GM21360 (cell line): ENCODE measurements around the gene EPB42.
"Not testable (repeated sequence)": the region's sequence is repeated elsewhere in the genome, so short reads cannot be mapped to it uniquely, and the experiment has no call there.

ENCODE experiments used
- ATAC-seq: cut with Tn5 transposase; IDR thresholded peaks from one replicate; pipeline ENCODE4 v1.9.1; 2021; ENCODE audit warnings: mild to moderate bottlenecking, moderate library complexity; ENCODE audit not compliant: unreplicated experiment

The EPB42 gene

DNA sequence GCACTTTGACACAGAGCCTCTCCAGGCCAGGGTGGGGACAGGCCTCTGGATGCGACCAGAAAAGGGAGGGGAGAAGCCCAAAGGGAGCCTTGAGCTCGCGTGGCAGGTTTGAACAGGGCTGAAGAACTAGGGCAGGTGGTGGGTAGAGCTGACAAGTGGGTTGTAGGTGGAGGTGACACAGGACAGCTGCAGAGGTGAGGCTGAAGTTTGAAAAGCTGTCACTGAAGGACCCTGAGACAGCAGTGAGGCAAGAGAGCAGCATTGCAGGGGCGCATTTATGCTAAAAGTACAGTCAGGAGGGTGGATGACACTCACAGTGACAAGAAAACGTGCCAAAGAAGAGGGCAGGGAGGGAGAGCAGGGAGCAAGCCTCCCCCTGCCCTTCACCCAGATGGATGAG lies 21.8 kb upstream of the EPB42 start:
- no peak for ATAC-seq

DNA sequence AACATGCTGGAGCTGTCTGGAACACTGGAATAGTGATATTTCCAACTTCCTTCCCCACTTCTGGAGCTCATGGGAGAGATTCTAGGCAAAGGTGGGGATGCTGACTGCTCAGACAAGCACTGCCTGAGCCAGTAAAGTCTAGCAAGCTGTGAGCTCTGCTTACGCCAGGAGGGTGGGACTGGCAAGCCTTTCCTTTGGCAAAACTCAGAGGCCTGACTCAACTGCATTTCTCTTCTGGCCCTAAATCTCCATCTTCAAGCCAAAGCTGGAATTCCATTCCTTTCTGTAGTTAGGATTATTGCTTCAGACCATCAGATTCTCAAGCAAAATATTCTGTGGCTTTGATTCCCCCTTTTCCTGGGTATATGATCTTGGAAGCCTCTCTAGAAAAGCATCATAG lies 20.3 kb upstream of the EPB42 start:
- no peak for ATAC-seq

DNA sequence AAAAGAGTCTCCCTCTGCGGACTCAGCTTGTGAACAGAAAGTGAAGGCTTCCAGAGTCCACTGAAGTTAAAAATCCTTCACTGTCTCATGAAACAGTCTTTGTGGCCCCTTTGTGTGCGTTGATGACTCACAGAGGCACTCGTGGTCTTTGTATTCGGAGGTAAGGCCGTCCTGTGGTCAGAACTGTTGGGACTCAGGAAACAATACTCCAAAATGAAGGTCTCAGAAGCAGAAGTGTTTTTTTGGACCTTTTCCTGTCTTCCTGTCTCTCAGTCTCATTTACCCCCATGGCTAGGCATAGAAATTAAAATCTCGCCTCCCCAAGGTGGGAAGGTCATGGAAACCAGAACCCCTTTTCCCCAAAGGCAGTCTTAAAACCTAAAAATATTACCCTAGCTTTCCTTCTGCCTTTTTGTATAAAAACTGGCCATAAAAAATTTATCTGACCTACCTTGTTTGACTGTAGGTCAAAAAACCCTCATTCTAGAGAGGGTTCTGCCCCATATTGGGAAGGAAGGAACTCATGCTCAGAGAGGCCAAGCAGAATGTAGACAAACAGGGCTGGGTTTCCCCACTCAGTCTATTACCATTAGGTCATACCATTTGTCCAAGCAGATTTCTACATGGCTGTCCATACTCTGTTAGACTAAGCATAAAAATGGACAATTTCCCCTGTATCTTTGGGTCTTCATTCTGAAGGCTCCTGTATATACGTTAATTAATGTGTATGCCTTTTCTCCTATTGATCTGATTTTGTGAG lies 19.1 kb upstream of the EPB42 start:
- no peak for ATAC-seq

DNA sequence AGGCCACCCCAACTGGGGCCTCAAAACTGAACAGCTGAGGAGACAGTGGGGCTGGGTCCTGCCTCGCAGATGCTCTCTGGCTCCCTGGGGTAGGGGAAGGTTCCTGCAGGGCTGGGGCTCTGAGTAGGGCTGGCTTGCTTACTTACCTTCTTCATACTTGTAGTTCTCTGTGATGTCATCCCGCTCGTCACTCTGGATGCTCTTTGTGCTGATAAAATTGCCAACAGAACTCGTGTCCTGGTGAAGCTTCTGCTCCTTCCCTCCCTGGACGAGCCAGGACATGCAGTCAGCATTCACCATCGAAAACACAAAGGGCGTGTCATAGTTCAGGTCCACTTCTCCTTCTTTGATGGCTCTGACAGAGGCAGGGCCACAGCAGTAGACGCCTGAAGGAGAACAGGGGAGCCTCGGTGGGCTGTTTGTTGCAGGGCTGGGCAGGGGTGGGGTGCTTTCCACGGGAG lies 17.9 kb upstream of the EPB42 start:
- no peak for ATAC-seq

DNA sequence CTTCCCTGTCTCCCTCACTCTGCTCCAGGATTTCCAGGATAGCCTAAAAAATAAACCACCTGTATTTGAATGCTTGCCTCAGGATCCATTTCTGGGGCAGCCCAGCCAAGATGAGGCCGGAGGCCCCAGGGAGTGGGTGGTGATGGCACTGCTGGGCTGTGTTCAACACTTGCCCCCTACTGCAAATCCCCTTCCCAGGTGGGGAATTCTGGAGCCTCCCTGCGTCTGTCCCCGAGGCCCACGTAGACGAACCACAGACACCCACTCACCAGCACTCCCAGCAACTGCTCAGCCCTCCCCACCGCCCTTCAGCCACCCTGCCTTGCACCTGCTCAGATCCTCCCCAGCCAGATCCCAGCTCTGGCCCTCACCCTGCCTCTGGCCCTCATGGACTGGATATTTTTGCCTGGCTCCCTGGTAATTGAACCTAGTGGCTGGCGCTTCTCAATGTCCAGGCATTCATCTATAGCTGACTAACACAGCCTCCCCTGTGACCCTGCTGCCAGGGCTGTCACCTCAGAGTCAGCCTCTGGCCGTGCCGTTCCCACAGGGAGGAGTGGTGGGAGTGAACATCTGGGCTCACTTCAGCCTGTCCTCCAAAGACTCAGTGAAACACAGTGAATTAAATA lies 17.1 kb upstream of the EPB42 start:
- no peak for ATAC-seq

DNA sequence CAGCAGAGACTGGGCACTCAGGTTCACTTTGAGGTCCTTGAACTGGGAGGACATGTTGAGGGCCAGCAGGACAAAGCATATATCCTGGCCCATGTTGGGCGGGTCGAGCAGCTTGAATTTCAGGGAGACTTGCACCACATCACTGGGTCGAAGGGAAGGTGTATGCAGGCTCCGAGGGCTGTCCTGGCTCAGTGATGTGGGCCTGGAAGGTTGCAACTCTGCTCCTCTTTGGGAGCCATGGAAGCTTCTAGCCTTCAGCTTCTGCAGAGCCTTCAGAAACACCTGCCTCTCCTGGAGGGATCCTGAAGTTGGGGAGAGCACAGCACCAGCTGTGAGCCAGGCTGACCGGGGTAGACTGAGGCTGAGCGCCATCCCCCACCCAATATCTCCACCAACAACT lies 14.7 kb upstream of the EPB42 start:
- no peak for ATAC-seq

DNA sequence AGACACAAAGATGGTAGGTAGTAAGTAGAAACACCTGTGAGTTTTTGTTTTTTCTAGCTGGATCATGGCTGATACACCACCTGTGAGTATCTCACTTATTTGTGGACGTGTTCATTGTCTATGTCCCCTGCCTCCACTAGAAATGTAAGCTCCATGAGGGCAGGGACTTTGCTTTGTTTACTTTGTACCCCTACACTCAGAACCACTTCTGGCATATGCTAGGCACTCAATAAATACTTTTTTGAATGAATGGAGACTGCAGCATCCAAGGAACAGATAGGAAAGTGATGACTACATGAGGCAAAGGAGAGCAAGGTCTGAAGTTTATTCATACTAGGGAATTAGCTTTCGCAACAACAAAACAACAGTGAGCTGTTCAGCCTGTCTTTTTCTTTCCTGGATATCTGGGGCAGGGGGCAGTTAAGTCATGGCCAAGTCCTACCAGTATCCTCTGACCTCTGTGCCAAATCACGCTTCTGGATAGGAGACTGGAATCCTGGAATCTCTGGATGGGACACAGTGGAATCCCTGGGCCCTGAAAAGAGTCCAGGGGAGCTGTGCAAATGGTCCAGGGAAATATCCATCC lies 11.6 kb upstream of the EPB42 start:
- ATAC-seq, result no peak

DNA sequence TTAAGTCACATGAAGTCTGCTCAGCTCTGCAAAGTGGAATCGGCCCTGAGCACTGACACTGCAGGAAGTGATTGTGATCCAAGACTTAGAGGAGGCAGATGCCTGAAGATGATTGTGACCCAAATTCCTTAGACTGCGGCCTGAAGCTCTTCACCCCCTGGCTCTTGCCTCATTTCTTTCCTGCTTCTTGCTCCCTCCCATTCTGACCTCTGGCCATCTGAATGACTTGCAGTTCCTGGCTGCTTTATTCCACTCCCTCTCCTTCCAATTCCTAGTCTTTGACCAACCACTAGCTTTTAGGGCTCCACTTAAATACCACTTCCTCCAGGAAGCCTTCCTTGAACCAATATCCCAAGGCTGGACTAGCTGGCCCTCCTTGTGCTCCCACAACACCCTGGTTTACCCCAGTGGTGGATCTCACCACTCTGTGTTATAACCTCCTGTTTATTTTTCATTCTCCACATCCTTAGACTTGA lies 9.9 kb upstream of the EPB42 start:
- ATAC-seq, result no peak

DNA sequence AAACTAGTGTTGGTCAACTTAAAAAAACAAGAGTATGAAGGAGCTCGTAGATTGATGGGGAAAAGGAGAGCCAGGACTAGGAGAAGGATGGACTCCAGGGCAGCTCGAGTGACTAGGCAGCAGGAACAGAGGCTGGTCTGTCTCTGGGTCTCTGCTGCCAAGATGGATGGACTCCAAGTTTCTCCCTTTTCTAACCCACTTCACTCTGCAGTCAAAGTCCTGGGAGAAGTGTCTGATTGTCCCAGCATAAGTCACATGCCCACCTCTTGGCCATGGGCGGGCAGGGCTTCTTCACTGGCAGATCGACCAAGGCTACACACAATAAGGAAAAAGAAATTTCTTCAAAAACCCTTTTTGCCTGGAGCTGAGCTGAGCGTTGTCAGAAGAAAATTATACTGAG lies 9.2 kb upstream of the EPB42 start:
- no peak for ATAC-seq

DNA sequence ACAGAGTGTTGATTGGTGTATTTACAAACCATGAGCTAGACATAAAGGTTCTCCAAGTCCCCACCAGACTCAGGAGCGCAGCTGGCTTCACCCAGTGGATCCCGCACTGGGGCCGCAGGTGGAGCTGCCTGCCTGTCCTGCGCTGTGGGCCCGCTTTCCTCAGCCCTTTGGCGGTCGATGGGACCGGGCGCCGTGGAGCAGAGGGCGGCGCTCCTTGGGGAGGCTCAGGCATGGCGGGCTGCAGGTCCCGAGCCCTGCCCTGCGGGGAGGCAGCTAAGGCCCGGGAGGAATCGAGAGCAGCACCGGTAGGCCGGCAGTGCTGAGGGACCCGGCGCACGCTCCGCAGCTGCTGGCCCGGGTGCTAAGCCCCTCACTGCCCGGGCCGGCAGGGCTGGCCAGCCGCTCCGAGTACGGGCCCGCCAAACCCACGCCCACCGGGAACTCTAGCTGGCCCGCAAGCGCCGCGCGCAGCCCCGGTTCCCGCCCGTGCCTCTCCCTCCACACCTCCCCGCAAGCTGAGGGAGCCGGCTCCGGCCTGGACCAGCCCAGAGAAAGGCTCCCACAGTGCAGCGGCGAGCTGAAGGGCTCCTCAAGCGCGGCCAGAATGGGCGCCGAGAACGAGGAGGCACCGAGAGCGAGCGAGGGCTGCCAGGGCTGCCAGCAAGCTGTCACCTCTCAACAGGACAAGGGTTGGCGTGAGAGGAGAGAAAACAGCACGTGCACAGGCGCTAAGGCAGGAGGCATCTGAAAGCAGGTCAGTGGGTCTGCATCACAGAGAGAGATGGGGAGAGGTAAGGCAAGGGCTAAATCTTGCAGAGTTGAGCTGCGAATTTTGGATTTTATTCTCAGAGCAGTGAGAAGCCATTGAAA lies 5.9 kb upstream of the EPB42 start:
- ATAC-seq, result no peak

DNA sequence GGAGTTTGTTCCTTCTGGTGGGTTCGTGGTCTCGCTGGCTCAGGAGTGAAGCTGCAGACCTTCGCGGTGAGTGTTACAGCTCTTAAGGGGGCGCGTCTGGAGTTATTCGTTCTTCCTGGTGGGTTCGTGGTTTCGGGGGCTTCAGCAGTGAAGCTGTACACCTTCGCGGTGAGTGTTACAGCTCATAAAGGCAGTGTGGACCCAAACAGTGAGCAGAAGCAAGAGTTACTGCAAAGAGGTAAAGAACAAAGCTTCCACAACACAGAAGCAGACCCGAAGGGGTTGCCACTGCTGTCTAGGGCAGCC lies 5.1 kb upstream of the EPB42 start:
- not testable (repeated sequence) for ATAC-seq

DNA sequence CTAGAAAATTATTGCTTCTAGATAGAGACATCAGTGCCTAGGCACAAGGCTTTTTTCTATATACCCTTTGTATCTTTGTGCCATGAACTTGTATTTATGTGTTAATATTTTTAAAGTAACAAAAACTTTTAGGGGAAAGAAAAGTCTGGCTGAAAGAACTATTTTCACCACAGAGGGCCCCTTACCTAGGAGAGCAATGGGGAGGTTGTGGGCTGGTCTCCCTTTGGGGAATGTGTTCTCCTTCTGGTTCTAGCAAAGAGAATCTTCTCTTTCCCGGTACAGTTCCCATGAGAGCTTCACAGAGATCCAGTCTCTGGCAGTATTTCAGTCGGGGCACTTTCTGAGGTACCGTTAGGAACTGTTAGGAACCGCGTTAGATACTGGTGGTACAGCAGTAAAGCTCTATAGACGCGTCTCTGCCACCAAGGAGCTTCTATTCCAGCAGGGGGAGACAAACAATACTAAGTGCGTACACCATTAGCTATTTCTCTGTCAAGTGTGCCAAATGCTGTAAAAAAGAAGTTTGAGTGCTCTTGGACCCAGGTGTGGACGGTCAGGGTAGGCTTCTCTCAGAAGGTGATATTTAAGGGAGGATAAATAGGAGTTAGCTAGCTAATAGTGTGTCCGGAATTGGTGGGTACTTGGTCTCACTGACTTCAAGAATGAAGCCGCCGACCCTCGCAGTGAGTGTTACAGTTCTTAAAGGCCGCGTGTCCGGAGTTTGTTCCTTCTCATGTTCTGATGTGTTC lies 4.6 kb upstream of the EPB42 start:
- ATAC-seq, result no peak

DNA sequence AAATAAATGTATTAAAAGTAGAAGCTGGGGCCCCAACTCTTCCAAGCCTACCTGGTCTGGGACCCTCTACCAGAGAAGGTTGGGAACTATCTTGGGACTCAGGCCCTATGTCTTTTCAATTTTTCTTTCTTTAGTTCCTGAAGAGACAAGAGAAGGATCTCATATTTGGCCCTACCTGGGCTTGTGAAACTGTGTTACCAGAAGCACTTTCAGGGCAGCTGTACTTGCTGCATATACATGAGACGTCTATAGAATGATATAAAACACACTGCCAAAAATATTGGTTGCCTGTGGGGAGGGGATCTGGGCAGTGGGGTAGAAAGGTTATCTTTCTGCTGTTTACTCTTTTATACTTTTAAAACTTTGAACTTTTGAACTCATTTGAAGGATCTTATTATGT lies 604 bp upstream of the EPB42 start:
- ATAC-seq, result no peak

DNA sequence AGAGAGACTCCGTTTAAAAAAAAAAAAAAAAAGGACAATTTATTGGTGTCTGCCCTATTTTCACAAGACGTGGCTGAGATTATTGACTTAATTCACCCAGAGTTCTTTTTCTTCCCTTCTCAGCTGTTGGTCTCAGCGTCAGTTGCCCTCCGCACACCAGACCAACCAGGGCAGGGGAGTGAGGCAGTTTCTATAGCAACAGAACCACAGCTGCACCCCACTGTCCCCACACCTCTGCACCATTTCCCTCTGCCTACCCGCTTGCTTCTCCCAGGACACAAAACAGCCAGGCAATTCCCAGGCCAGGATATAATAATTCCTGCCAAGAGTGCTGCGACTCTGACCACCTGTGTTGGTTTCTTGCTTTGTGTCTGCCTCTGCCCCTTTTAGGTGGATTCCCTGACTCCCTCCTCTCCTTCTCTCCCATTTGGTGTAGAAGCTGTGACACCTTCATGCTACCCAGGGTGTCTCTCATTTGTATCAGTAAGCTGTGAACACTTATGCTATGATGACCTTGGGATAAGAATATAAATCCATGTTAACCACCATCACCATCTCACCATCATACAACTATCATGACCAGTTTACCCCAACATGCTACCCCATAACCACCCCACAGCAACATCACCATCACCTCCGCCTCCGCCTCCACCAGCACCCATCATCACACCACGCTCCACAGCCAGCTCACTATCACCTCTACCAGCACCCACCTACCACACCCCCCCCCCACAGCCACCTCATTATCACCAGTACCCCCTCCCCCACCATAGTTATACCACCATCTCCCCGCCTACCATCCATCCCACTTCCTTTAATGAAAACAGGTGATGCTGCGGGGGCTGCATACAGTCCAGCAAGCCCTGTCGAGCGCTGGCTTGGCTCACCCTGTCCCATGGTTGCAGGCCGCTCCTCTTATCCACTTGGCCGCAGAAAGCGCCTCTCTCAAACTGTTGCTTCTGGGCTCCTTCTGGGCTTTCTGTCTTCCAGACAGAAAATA lies 589 bp downstream of the EPB42 start:
- ATAC-seq, result no peak

DNA sequence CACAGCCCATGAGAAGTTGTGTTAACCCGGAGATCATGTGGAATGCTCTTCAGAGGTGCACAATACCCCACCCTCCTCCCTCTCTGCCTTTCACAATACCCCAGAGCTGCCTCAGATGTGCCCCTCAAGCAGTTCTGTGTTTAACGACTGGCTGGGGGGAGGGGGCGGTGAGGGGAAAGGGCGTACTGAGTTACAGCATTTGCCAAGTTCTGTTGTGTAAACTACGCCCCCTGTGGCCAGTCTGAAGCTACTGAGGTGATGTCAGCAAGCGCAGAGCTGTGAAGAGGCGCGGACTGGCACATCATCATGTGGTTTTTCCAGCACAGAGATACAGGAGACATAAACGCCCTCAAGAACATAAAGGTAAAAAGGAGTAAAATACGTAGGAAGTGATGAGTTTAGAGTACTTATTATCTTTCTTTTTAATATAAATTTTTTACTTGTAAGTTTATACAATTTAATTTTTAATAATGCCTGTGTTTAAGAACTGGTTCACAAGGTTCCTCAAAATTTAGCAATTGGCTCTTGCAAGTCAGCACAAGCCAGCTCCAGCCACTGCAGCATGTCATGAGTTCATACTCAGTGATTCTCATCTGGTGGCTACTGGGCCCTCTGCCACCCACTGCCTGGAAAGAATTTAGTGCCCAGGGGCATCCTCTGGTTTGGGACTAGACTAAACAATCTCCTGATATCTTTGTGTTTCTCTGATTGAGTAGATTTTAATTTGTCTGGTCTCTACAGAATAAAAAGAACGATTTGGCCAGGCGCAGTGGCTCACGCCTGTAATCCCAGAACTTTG lies 1.7 kb downstream of the EPB42 start:
- ATAC-seq, result no peak

DNA sequence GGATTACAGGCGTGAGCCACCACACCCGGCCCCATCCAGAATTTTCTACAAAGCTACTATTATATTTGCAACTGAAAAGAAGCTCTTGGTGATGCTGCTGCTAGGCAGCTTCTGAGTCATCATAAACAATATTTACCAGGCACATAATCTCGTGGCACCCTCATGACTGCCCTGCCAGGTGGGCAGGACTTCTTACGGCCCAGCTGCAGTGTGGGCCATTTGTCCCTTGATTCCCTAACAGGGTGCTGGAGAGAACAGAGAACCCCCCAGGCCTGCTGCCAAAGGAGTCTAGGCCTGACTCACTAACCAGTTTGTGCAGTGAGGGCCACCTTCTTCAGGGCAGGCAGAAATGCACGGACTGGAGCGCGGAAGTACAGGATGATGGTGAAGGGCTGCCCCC lies 4.9 kb downstream of the EPB42 start:
- ATAC-seq, result no peak

DNA sequence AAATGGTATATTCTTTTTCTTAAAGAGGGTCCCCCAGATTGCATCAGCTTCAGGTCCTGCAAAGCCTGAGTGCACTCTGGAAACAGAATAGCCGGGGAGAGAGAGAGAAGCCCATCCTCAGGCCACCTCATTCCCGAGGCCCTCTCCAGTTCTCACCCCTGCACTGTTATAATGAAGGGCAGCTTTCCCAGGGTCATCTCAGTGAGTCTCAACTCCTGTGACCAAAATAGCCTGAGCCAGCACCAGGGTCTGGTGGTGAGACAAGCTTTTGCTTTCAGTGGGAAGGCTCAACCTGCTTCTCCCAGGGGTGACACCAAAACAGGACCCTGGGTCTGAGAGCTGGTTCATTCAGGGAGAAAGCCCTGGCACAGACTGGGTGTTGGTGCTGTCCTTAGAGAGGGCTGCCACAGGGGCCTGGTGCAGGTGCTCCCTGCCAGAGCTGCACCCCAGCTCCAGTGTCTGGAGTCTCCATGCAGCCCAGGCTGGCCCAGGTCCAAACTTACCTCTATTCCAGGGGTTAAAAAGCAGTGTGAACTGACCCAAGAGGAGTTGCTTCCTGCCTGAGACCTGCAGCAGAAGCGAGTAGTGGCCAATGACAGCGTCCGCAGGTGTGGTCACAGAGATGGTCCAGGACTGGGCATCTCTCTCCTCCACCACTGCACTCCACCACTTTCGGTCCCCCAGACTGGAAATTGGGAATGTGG lies 6.1 kb downstream of the EPB42 start:
- ATAC-seq, result no peak

DNA sequence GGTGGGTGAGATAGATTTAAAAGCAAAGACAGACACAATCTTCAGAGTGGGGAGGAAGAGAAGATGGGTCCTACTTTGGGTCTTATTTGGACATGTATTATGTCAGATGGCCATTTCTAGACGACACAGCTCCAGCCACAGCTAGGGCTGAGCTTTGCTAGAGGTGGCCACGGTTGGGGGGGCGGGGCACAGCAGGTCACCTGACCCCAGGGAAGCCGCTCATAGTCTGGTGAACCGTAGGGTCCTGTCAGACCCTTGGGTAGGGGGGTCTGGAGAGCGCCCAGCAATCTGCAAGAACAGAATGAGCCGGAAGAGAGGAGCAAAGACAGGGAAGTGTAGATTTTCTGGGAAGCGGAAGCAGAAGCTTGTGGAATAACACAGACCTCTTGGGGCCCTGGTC lies 6.6 kb downstream of the EPB42 start:
- no peak for ATAC-seq
